WTC11 (cell line): ENCODE measurements around the gene DZANK1.

Experiments used
- AFF4 ChIP-seq: sonication (generic); formaldehyde crosslinking; IDR thresholded peaks from 2 replicates; pipeline ENCODE4 v1.8.1; 2023; ENCODE audit warnings: mild to moderate bottlenecking, missing genetic modification reagents, borderline replicate concordance
- CTCF ChIP-seq: fragments of 200-600 bp; IDR thresholded peaks from 2 replicates; pipeline ENCODE4 v1.8.0; 2022; ENCODE audit warnings: antibody characterized with exemption
- HMGA2 ChIP-seq: fragments of 250-450 bp; sonication (Bioruptor Pico); IDR thresholded peaks from 2 replicates; pipeline ENCODE4 v1.4.0; 2021; ENCODE audit warnings: mild to moderate bottlenecking, moderate library complexity
- HMGXB4 ChIP-seq: sonication (generic); formaldehyde crosslinking; IDR thresholded peaks from 2 replicates; pipeline ENCODE4 v1.8.1; 2023; ENCODE audit warnings: mild to moderate bottlenecking, moderate library complexity, missing genetic modification reagents

GRCh38 chr20:18443886-18444285 is 22.9 kb downstream of the DZANK1 start:
- TF ChIP-seq CTCF, result no peak
- TF ChIP-seq AFF4 (CRISPR knock-in tag), result no peak
- no peak for TF ChIP-seq HMGXB4 (CRISPR knock-in tag)
- TF ChIP-seq HMGA2 (CRISPR knock-in tag), result no peak
